ENCODE results near the gene SPTBN1. TPM values are rescaled to one million over a fixed set of nuclear protein-coding genes. Genes with fewer than 3 reads are reported as not detected.

Gene SPTBN1
- total and polyA plus RNA-seq, 9 of the 15 experiments (the other 6 are each of a cell fraction or from before 2014, with no cell fraction given): 8.9 to 66.8 (median 31.4) TPM

DNA sequence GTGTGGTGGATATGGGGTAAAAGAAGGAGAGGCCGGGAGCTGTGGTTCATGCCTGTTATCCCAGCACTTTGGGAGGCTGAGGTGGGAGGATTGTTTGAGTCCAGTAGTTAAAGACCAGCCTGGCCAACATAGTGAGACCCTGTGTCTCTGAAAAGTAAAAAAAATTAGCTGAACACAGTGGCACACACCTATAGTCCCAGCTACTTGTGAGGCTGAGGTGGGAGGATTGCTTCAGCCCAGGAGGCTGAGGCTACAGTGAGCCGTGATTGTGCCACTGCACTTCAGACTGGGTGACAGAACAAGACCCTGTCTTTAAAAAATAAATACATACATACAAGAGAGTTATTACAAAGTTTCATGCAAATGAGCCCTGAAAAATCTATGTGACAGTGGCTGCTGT is 80.6 kb downstream of the SPTBN1 start:
- no peak for FAIRE-seq

More for the DNA sequence above, 80.6 kb downstream of the SPTBN1 start:
- ChIA-PET POLR2A (interaction anchor here (1.0 to 1.5 kb wide), 2 partner anchors 12 kb away, joined by 3 to 4 read pairs; no protein-coding TSS in a partner anchor), CTCF (ENCODE audit: low intra/inter-chr PET ratio) (no interaction called here)
- Histone ChIP-seq H3K4me3 (no peak overlapping the region), H3K27ac (ENCODE audit: extremely low read depth, low read depth, low read length) (no peak overlapping the region), H3K9me3 (replicated peaks; ENCODE audit: control insufficient read depth, insufficient read depth, low read depth, low read length) (no peaks in the 10 kb centered on the region), H2AFZ (ENCODE audit: low read depth, low read length) (no peak overlapping the region), H3K27me3 (ENCODE audit: control insufficient read depth in 2 of 2, insufficient read depth in 2 of 2, low read length in 2 of 2) (peaks cover 5 to 16% of the 10 kb centered on the region in 2 experiments; a peak in 2 of 5 replicates), H3K4me1 (replicated peaks in 1 of 2; ENCODE audit: control insufficient read depth in 2 of 2, insufficient read depth in 2 of 2, low read length in 2 of 2) (no peaks in the 10 kb centered on the region; a peak in 1 of 5 replicates), H3K9me1 (ENCODE audit: control insufficient read depth, insufficient read depth, low read length) (no peaks in the 10 kb centered on the region), H3K9ac (ENCODE audit: insufficient read depth in 1 of 2, low read depth in 2 of 2, low read length in 2 of 2) (no peak overlapping the region), H3K36me3 (ENCODE audit: control insufficient read depth, insufficient read depth, low read length) (no peaks in the 10 kb centered on the region), H3K4me2 (ENCODE audit: insufficient read depth, low read length) (no peak overlapping the region), H4K20me1 (replicated peaks; ENCODE audit: control insufficient read depth, insufficient read depth, low read length) (no peaks in the 10 kb centered on the region), H3K79me2 (ENCODE audit: control insufficient read depth, insufficient read depth, low read length) (no peaks in the 10 kb centered on the region)
- in situ Hi-C loops (cut with MboI) (no loop called here), intact Hi-C loops (cut with micrococcal nuclease) (no loop called here)
- DNase-seq (ENCODE audit: extremely low read depth in 1 of 4, low spot score in 3 of 4): no peak
- WGBS (ENCODE audit: insufficient coverage, low coverage, missing lambda C conversion rate): 13% methylated on average over 2 of the region's 2 CpGs
- TF ChIP-seq ZBTB5 (IDR thresholded peaks at IDR 0.05): no peak
- no peak for TF ChIP-seq SMARCA4 (IDR thresholded peaks at IDR 0.05)
- no peak for TF ChIP-seq ZNF124 (CRISPR knock-in tag; IDR thresholded peaks at IDR 0.05)
- no peak for TF ChIP-seq CAMTA2 (CRISPR knock-in tag; conservative IDR thresholded peaks at IDR 0.05)
- no peak for TF ChIP-seq ZNF41 (CRISPR knock-in tag; conservative IDR thresholded peaks at IDR 0.05)
- BruUV-seq (replicated peaks): no TSS peak
- ATAC-seq: no peak

Measured in K562 (cell line).